ENCODE measurements around the gene OR9Q1.

OR9Q1 gene

GRCh38 chr11:58164990-58165389, 141.3 kb downstream of the OR9Q1 start:
- H3K36me3 ChIP-seq (ENCODE audit: insufficient read depth, low read length): no peaks in the 10 kb centered on the region
- H3K9me2 ChIP-seq (replicated peaks; ENCODE audit: low read depth, low read length): no peaks in the 10 kb centered on the region
- no peak overlapping the region for H3K9ac ChIP-seq (ENCODE audit: low read depth, low read length, poor library complexity, severe bottlenecking)
- H3K4me1 ChIP-seq (ENCODE audit: insufficient read depth, low read length, poor library complexity, severe bottlenecking): no peaks in the 10 kb centered on the region
- H4K20me1 ChIP-seq (ENCODE audit: insufficient read depth, low read length, poor library complexity, severe bottlenecking): no peaks in the 10 kb centered on the region
- H3K79me2 ChIP-seq (ENCODE audit: insufficient read depth, low read length): no peaks in the 10 kb centered on the region
- no peaks in the 10 kb centered on the region for H3F3A ChIP-seq (ENCODE audit: low read depth)
- no peaks in the 10 kb centered on the region for H3K9me3 ChIP-seq (ENCODE audit: insufficient read depth, low read depth, low read length)
- TF ChIP-seq EZH2phosphoT487 (IDR thresholded peaks at IDR 0.05; ENCODE audit: borderline replicate concordance) (no peak), CTCF (conservative IDR thresholded peaks at IDR 0.05; ENCODE audit: low read length) (no peak)
- H3K4me3 ChIP-seq (ENCODE audit: low read length, poor library complexity, severe bottlenecking): no peak overlapping the region
- H3K27me3 ChIP-seq (ENCODE audit: insufficient read depth, low read length, poor library complexity, severe bottlenecking): no peaks in the 10 kb centered on the region
- no peak overlapping the region for H3K4me2 ChIP-seq (ENCODE audit: low read depth, low read length, poor library complexity, severe bottlenecking)
- no peak overlapping the region for H2AFZ ChIP-seq (ENCODE audit: low read length)

DNA sequence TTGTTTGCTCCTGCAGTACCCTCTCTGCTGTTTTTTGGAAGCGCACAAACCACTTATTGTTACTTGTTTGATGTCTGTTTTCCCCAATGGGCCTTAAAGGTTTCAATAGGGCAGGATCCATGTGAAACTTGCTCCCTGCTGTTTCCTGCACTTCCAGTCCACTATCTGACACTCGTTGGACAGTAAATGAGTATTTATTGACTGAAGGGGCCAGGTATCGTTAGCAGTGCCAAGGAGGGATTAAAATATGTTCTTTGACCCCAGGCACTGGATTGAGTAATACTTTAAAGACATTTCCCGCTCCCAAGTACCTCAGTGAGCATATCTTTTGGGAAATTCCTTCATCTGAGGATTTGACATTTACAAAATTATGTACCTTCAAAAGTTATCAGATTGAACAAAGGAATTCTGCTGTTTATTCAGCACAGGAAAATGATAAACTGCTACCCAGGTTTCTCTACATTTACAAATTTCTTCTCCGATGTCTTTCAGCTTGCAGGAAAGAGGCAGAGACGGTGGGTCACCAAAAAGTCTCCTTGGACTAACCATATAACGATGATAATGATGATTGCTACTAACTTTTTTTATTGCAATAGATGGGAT, 141.9 kb downstream of the OR9Q1 start:
- no peaks in the 10 kb centered on the region for H4K20me1 ChIP-seq (ENCODE audit: insufficient read depth, low read length, poor library complexity, severe bottlenecking)
- no peaks in the 10 kb centered on the region for H3K9me2 ChIP-seq (replicated peaks; ENCODE audit: low read depth, low read length)
- no peaks in the 10 kb centered on the region for H3K79me2 ChIP-seq (ENCODE audit: insufficient read depth, low read length)
- H3K9me3 ChIP-seq (ENCODE audit: insufficient read depth, low read depth, low read length): no peaks in the 10 kb centered on the region
- no peak for TF ChIP-seq EZH2phosphoT487 (IDR thresholded peaks at IDR 0.05; ENCODE audit: borderline replicate concordance)
- no peak for TF ChIP-seq CTCF (conservative IDR thresholded peaks at IDR 0.05; ENCODE audit: low read length)
- no peak overlapping the region for H3K4me2 ChIP-seq (ENCODE audit: low read depth, low read length, poor library complexity, severe bottlenecking)
- no peaks in the 10 kb centered on the region for H3K4me1 ChIP-seq (ENCODE audit: insufficient read depth, low read length, poor library complexity, severe bottlenecking)
- H3K4me3 ChIP-seq (ENCODE audit: low read length, poor library complexity, severe bottlenecking): no peak overlapping the region
- no peak overlapping the region for H3K9ac ChIP-seq (ENCODE audit: low read depth, low read length, poor library complexity, severe bottlenecking)
- H3F3A ChIP-seq (ENCODE audit: low read depth): no peaks in the 10 kb centered on the region
- H3K27me3 ChIP-seq (ENCODE audit: insufficient read depth, low read length, poor library complexity, severe bottlenecking): no peaks in the 10 kb centered on the region
- H3K36me3 ChIP-seq (ENCODE audit: insufficient read depth, low read length): no peaks in the 10 kb centered on the region
- no peak overlapping the region for H2AFZ ChIP-seq (ENCODE audit: low read length)

- Histone ChIP-seq H2AFZ (ENCODE audit: low read length) (no peak overlapping the region), H3K4me2 (ENCODE audit: low read depth, low read length, poor library complexity, severe bottlenecking) (no peak overlapping the region), H3K4me1 (ENCODE audit: insufficient read depth, low read length, poor library complexity, severe bottlenecking) (no peaks in the 10 kb centered on the region), H3K9ac (ENCODE audit: low read depth, low read length, poor library complexity, severe bottlenecking) (no peak overlapping the region), H3K9me3 (ENCODE audit: insufficient read depth, low read depth, low read length) (no peaks in the 10 kb centered on the region), H3K9me2 (replicated peaks; ENCODE audit: low read depth, low read length) (no peaks in the 10 kb centered on the region), H4K20me1 (ENCODE audit: insufficient read depth, low read length, poor library complexity, severe bottlenecking) (no peaks in the 10 kb centered on the region), H3K79me2 (ENCODE audit: insufficient read depth, low read length) (no peaks in the 10 kb centered on the region), H3K36me3 (ENCODE audit: insufficient read depth, low read length) (no peaks in the 10 kb centered on the region), H3K27me3 (ENCODE audit: insufficient read depth, low read length, poor library complexity, severe bottlenecking) (no peaks in the 10 kb centered on the region), H3K4me3 (ENCODE audit: low read length, poor library complexity, severe bottlenecking) (no peak overlapping the region), H3F3A (ENCODE audit: low read depth) (no peaks in the 10 kb centered on the region)
- TF ChIP-seq EZH2phosphoT487 (IDR thresholded peaks at IDR 0.05; ENCODE audit: borderline replicate concordance) (no peak), CTCF (conservative IDR thresholded peaks at IDR 0.05; ENCODE audit: low read length) (no peak)
Observed at GRCh38 chr11:58177409-58178054, 153.9 kb downstream of the OR9Q1 start.

All from Loucy (cell line).